ENCODE measurements around the gene C18orf32. TPM values are rescaled to one million over a fixed set of nuclear protein-coding genes. Genes with fewer than 3 reads are reported as not detected.

Gene C18orf32
- total RNA-seq, 1 experiment from 2014 or later = 14.0 TPM

- Histone ChIP-seq H3K36me3 (ENCODE audit: control insufficient read depth, insufficient read depth, low read length) (no peaks in the 10 kb centered on the region), H3K4me1 (no peaks in the 10 kb centered on the region), H3K4me3 (ENCODE audit: low read depth, low read length) (no peak overlapping the region), H3K27me3 (replicated peaks; ENCODE audit: control insufficient read depth, insufficient read depth, low read length) (no peaks in the 10 kb centered on the region), H3K9me3 (no peaks in the 10 kb centered on the region)
- ChIA-PET CTCF (no interaction called here), POLR2A (no interaction called here)
- Mint-ChIP-seq H3K4me3 (ENCODE audit: unreplicated experiment) (no peak overlapping the region), H3K36me3 (ENCODE audit: insufficient read depth, unreplicated experiment) (no peaks in the 10 kb centered on the region), H3K9me3 (ENCODE audit: unreplicated experiment) (no peaks in the 10 kb centered on the region), H3K4me1 (ENCODE audit: low read depth, unreplicated experiment) (peaks cover 6% of the 10 kb centered on the region), H3K27ac (ENCODE audit: unreplicated experiment) (no peak overlapping the region), H3K27me3 (ENCODE audit: insufficient read depth, unreplicated experiment) (no peaks in the 10 kb centered on the region)
- DNase-seq = no peak
- intact Hi-C loops (cut with micrococcal nuclease; ENCODE audit: unreplicated experiment) = no loop called here
- TF ChIP-seq CTCF (IDR thresholded peaks at IDR 0.05; ENCODE audit: insufficient read depth in 1 of 2, low read depth in 1 of 2, low read length in 1 of 2, severe bottlenecking in 1 of 2, unreplicated experiment in 1 of 2) = no peak
- no TSS peak for BruUV-seq (replicated peaks)
Observed at GRCh38 chr18:49521216-49521835, 34.3 kb upstream of the C18orf32 start.

- Mint-ChIP-seq H3K27me3 (ENCODE audit: insufficient read depth, unreplicated experiment) (no peaks in the 10 kb centered on the region), H3K36me3 (ENCODE audit: insufficient read depth, unreplicated experiment) (no peaks in the 10 kb centered on the region), H3K9me3 (ENCODE audit: unreplicated experiment) (no peaks in the 10 kb centered on the region), H3K4me3 (ENCODE audit: unreplicated experiment) (no peak overlapping the region), H3K27ac (ENCODE audit: unreplicated experiment) (no peak overlapping the region), H3K4me1 (ENCODE audit: low read depth, unreplicated experiment) (peaks cover 6% of the 10 kb centered on the region)
- H3K4me3 ChIP-seq (ENCODE audit: low read depth, low read length) = no peak overlapping the region
- H3K9me3 ChIP-seq = no peaks in the 10 kb centered on the region
- no peak for DNase-seq
- no peaks in the 10 kb centered on the region for H3K4me1 ChIP-seq
- intact Hi-C loops (cut with micrococcal nuclease; ENCODE audit: unreplicated experiment) = no loop called here
- H3K36me3 ChIP-seq (ENCODE audit: control insufficient read depth, insufficient read depth, low read length) = no peaks in the 10 kb centered on the region
- BruUV-seq (replicated peaks) = no TSS peak
- no peak for TF ChIP-seq CTCF (IDR thresholded peaks at IDR 0.05; ENCODE audit: insufficient read depth in 1 of 2, low read depth in 1 of 2, low read length in 1 of 2, severe bottlenecking in 1 of 2, unreplicated experiment in 1 of 2)
- CTCF ChIA-PET = no interaction called here
- H3K27me3 ChIP-seq (replicated peaks; ENCODE audit: control insufficient read depth, insufficient read depth, low read length) = no peaks in the 10 kb centered on the region
- POLR2A ChIA-PET = no interaction called here
Observed at GRCh38 chr18:49520661-49521145, 33.7 kb upstream of the C18orf32 start.

DNA sequence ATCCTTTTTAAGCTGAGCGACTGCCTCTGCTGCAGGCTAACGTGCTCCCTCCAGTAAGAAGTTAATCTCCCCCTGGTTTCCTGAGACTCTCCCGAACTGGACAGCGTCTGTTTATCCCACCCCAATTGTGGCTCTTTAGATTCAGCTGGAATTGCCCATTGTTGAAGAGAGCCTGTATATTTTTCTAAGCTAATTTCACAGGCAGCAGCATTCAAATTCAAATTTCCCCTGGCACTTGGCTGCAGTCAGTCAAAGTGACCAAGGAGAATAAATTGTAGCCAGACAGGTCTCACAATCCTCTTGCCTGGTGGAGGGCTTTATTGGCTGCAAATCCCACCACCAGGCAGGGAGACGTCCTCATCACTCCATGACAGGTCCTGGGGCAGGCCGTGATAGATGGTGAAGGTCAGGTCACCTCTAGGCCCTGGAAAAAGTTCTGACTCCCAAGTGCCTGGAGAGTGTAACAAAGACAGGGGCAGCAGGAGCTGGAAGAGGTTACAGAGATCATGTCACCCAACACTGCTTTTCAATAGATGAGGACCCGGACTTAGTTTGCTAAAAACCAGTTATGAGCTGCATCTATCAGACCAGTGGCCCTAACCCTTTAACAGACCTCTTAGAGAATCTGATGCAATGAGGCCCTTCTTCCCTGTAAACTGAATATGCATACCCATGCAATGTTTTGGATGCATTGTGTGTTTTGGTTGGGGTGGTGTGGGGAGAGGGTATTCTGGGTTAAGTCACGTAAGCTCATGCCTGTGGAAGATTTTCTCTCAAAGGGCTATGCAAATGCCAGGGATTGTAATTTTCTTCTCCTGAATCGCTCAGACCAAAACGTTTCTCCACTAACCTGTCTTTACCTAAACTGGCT is 32.3 kb upstream of the C18orf32 start:
- TF ChIP-seq CTCF (IDR thresholded peaks at IDR 0.05; ENCODE audit: insufficient read depth in 1 of 2, low read depth in 1 of 2, low read length in 1 of 2, severe bottlenecking in 1 of 2, unreplicated experiment in 1 of 2) = no peak
- ChIA-PET POLR2A (no interaction called here), CTCF (no interaction called here)
- Histone ChIP-seq H3K4me3 (ENCODE audit: low read depth, low read length) (no peak overlapping the region), H3K36me3 (ENCODE audit: control insufficient read depth, insufficient read depth, low read length) (no peaks in the 10 kb centered on the region), H3K9me3 (no peaks in the 10 kb centered on the region), H3K27me3 (replicated peaks; ENCODE audit: control insufficient read depth, insufficient read depth, low read length) (no peaks in the 10 kb centered on the region), H3K4me1 (no peaks in the 10 kb centered on the region)
- intact Hi-C loops (cut with micrococcal nuclease; ENCODE audit: unreplicated experiment) = no loop called here
- Mint-ChIP-seq H3K4me3 (ENCODE audit: unreplicated experiment) (no peak overlapping the region), H3K9me3 (ENCODE audit: unreplicated experiment) (no peaks in the 10 kb centered on the region), H3K4me1 (ENCODE audit: low read depth, unreplicated experiment) (peaks cover 6% of the 10 kb centered on the region), H3K36me3 (ENCODE audit: insufficient read depth, unreplicated experiment) (no peaks in the 10 kb centered on the region), H3K27me3 (ENCODE audit: insufficient read depth, unreplicated experiment) (no peaks in the 10 kb centered on the region), H3K27ac (ENCODE audit: unreplicated experiment) (no peak overlapping the region)
- BruUV-seq (replicated peaks) = no TSS peak
- no peak for DNase-seq

Measured in Caco-2 (cell line).